HEK293 (cell line): ENCODE data around the gene THTPA.

Source experiments
- CTCF ChIA-PET: fragments of 350-600 bp; formaldehyde crosslinking; extraction: SDS; loops from one replicate; lab custom pipeline; 2021; ENCODE audit warnings: antibody characterized with exemption; lab: Yijun Ruan, JAX
- POLR2A ChIA-PET: fragments of 300-600 bp; formaldehyde crosslinking; extraction: SDS; loops from one replicate; lab custom pipeline; 2020; ENCODE audit warnings: antibody characterized with exemption, inconsistent platforms; lab: Yijun Ruan, JAX
- H3K27ac ChIP-seq: fragments of 200-500 bp; sonication (Bioruptor generic); 2 replicates; pipeline ENCODE4 v1.5.1; 2014; ENCODE audit warnings: low read depth, low read length, control low read depth, inconsistent platforms; ENCODE audit errors: extremely low read depth
- H3K36me3 ChIP-seq, 2 experiments: fragments of 200-500 bp in 1 of 2; sonication (Bioruptor generic) in 1 of 2; 1 replicate in 1 of 2; 2 replicates in 1 of 2; pipeline ENCODE4 v1.5.1; 2014 to 2017; ENCODE audit warnings: inconsistent platforms in 2 of 2, low read length in 2 of 2; ENCODE audit not compliant: control insufficient read depth in 2 of 2, insufficient read depth in 1 of 2
- H3K4me1 ChIP-seq: fragments of 200-500 bp; sonication (Bioruptor generic); 2 replicates; pipeline ENCODE4 v1.5.1; 2014; ENCODE audit warnings: mild to moderate bottlenecking, low read length, inconsistent platforms; ENCODE audit not compliant: control insufficient read depth, insufficient read depth
- H3K4me3 ChIP-seq: 2 replicates; pipeline ENCODE4 v1.5.1; 2011; ENCODE audit warnings: low read depth, mild to moderate bottlenecking, control low read depth, low read length, moderate library complexity
- H3K9me3 ChIP-seq: fragments of 200-500 bp; sonication (Bioruptor generic); 2 replicates; pipeline ENCODE4 v1.5.1; 2014; ENCODE audit warnings: low read depth, low read length, inconsistent platforms; ENCODE audit not compliant: control insufficient read depth, insufficient read depth
- BCL11A ChIP-seq: fragments of 450-650 bp; formaldehyde crosslinking; IDR thresholded peaks from 2 replicates; pipeline ENCODE4 v1.5.1; 2016; ENCODE audit warnings: low read depth, missing biosample characterization, missing genetic modification characterization
- GFI1B ChIP-seq: fragments of 450-650 bp; formaldehyde crosslinking; IDR thresholded peaks from 2 replicates; pipeline ENCODE4 v1.5.1; 2016; ENCODE audit warnings: missing biosample characterization, missing genetic modification characterization
- KLF10 ChIP-seq: fragments of 450-650 bp; IDR thresholded peaks from 2 replicates; pipeline ENCODE4 v1.5.1; 2018; ENCODE audit warnings: missing biosample characterization, mild to moderate bottlenecking, missing genetic modification characterization
- KLF9 ChIP-seq: fragments of 450-650 bp; formaldehyde crosslinking; IDR thresholded peaks from 2 replicates; pipeline ENCODE4 v1.5.1; 2016; ENCODE audit warnings: missing biosample characterization, missing genetic modification characterization, low read depth
- PRDM1 ChIP-seq: fragments of 450-650 bp; formaldehyde crosslinking; IDR thresholded peaks from 2 replicates; pipeline ENCODE4; 2016; ENCODE audit warnings: missing biosample characterization, missing genetic modification characterization
- SCRT2 ChIP-seq: fragments of 450-650 bp; formaldehyde crosslinking; IDR thresholded peaks from 2 replicates; pipeline ENCODE4 v1.5.1; 2016; ENCODE audit warnings: missing biosample characterization, missing genetic modification characterization
- ZBTB17 ChIP-seq: fragments of 450-650 bp; formaldehyde crosslinking; IDR thresholded peaks from 2 replicates; pipeline ENCODE4 v1.5.1; 2016; ENCODE audit warnings: missing biosample characterization, missing genetic modification characterization
- ZNF133 ChIP-seq: fragments of 450-650 bp; formaldehyde crosslinking; IDR thresholded peaks from 2 replicates; pipeline ENCODE4 v1.5.1; 2016; ENCODE audit warnings: missing biosample characterization, missing genetic modification characterization
- ZNF155 ChIP-seq: fragments of 450-650 bp; formaldehyde crosslinking; IDR thresholded peaks from 2 replicates; pipeline ENCODE4 v1.5.1; 2016; ENCODE audit warnings: missing biosample characterization, missing genetic modification characterization
- ZNF157 ChIP-seq: fragments of 450-650 bp; formaldehyde crosslinking; IDR thresholded peaks from 2 replicates; pipeline ENCODE4 v1.5.1; 2016; ENCODE audit warnings: missing biosample characterization, missing genetic modification characterization
- ZNF16 ChIP-seq: fragments of 450-650 bp; formaldehyde crosslinking; IDR thresholded peaks from 2 replicates; pipeline ENCODE4 v1.5.1; 2016; ENCODE audit warnings: low read depth, missing biosample characterization, missing genetic modification characterization
- ZNF221 ChIP-seq: fragments of 450-650 bp; formaldehyde crosslinking; IDR thresholded peaks from 2 replicates; pipeline ENCODE4 v1.5.1; 2017; ENCODE audit warnings: missing biosample characterization, missing genetic modification characterization, borderline replicate concordance
- ZNF274 ChIP-seq, 2 experiments: fragments of 200-500 bp in 1 of 2; fragments of 450-650 bp in 1 of 2; sonication (Bioruptor generic) in 1 of 2; formaldehyde crosslinking in 1 of 2; IDR thresholded peaks; 2 replicates each; pipeline versions ENCODE4 v1.5.1 to v1.6.1; 2014 to 2016; ENCODE audit warnings: borderline replicate concordance in 1 of 2, inconsistent platforms in 1 of 2, low read length in 1 of 2, missing biosample characterization in 1 of 2, missing genetic modification characterization in 1 of 2
- ZNF324 ChIP-seq: fragments of 450-650 bp; formaldehyde crosslinking; IDR thresholded peaks from 2 replicates; pipeline ENCODE4 v1.5.1; 2016; ENCODE audit warnings: missing biosample characterization, missing genetic modification characterization
- ZNF530 ChIP-seq: fragments of 450-650 bp; formaldehyde crosslinking; IDR thresholded peaks from 2 replicates; pipeline ENCODE4 v1.5.1; 2016; ENCODE audit warnings: low read depth, missing biosample characterization, missing genetic modification characterization
- ZNF596 ChIP-seq: fragments of 450-650 bp; IDR thresholded peaks from 2 replicates; pipeline ENCODE4 v1.5.0; 2018; ENCODE audit warnings: missing biosample characterization, mild to moderate bottlenecking, missing genetic modification characterization, moderate library complexity
- ZNF621 ChIP-seq: fragments of 450-650 bp; formaldehyde crosslinking; IDR thresholded peaks from 2 replicates; pipeline ENCODE4 v1.5.1; 2017; ENCODE audit warnings: missing biosample characterization, missing genetic modification characterization
- ZNF747 ChIP-seq: fragments of 450-650 bp; formaldehyde crosslinking; IDR thresholded peaks from 2 replicates; pipeline ENCODE4 v1.5.1; 2016; ENCODE audit warnings: missing biosample characterization, missing genetic modification characterization
- ZNF776 ChIP-seq: fragments of 450-650 bp; formaldehyde crosslinking; IDR thresholded peaks from 2 replicates; pipeline ENCODE4 v1.5.0; 2017; ENCODE audit warnings: missing biosample characterization, missing genetic modification characterization, borderline replicate concordance
- TF ChIP-seq, protein P1 (sequence below): sonication (generic); formaldehyde crosslinking; IDR thresholded peaks from 2 replicates; pipeline ENCODE4 v1.8.1; 2022; ENCODE audit warnings: mild to moderate bottlenecking, moderate library complexity, missing genetic modification reagents
- TF ChIP-seq, protein P2 (sequence below): fragments of 450-650 bp; formaldehyde crosslinking; conservative IDR thresholded peaks from 2 replicates; pipeline ENCODE4 v1.5.1; 2016; ENCODE audit warnings: low read depth, missing biosample characterization, missing genetic modification characterization
- TF ChIP-seq, protein P3 (sequence below): fragments of 450-650 bp; formaldehyde crosslinking; IDR thresholded peaks from 2 replicates; pipeline ENCODE4 v1.5.1; 2016; ENCODE audit warnings: missing biosample characterization, missing genetic modification characterization
- TF ChIP-seq, protein P4 (sequence below): fragments of 450-650 bp; formaldehyde crosslinking; IDR thresholded peaks from 2 replicates; pipeline ENCODE4 v1.5.1; 2016; ENCODE audit warnings: missing biosample characterization, missing genetic modification characterization
- TF ChIP-seq, protein P5 (sequence below): fragments of 450-650 bp; formaldehyde crosslinking; IDR thresholded peaks from 2 replicates; pipeline ENCODE4 v1.5.1; 2017; ENCODE audit warnings: missing biosample characterization, mild to moderate bottlenecking, missing genetic modification characterization, moderate library complexity

The THTPA gene

DNA sequence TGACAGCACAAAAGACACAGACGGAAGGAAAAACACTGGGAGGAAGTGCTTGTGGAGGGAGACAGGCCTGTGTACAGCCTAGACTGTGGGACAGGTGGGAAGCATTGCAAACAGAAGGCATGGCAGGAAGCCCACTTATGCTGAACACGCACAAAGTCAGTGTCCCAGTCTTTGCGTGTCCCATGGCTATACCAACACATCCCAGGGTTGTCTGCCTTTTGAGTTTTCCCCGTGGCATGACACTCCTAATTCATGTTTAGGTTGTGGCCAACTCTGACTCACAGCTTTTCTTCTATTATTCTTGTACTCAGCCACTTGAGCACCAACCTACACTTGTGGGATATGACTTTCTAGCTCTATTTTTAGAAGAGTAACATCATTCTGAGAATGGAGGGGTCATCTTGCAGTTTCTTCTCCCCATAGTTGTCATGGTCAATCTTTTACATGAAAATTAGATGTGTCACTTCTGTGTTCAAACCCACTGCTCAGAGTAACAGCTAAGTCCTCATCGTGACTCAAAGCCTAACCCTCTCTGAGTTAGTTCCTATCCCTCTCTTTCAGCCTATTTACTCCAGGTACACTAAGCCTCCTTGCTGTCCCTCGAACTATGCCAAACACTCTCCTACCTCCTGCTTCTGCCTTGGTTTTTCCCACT lies 50.0 kb downstream of the THTPA start (continued):
- TF ChIP-seq ZNF274 (IDR thresholded peaks at IDR 0.05; ENCODE audit: low read length) (no peak), ZNF274 (tag by site-specific recombination; IDR thresholded peaks at IDR 0.05; ENCODE audit: borderline replicate concordance) (no peak), ZNF621 (tag by site-specific recombination) (no peak), ZNF221 (tag by site-specific recombination) (no peak), KLF9 (tag by site-specific recombination) (no peak), ZNF776 (no peak)
- TF ChIP-seq, protein P1, sequence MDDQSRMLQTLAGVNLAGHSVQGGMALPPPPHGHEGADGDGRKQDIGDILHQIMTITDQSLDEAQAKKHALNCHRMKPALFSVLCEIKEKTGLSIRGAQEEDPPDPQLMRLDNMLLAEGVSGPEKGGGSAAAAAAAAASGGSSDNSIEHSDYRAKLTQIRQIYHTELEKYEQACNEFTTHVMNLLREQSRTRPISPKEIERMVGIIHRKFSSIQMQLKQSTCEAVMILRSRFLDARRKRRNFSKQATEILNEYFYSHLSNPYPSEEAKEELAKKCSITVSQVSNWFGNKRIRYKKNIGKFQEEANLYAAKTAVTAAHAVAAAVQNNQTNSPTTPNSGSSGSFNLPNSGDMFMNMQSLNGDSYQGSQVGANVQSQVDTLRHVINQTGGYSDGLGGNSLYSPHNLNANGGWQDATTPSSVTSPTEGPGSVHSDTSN = no peak

DNA sequence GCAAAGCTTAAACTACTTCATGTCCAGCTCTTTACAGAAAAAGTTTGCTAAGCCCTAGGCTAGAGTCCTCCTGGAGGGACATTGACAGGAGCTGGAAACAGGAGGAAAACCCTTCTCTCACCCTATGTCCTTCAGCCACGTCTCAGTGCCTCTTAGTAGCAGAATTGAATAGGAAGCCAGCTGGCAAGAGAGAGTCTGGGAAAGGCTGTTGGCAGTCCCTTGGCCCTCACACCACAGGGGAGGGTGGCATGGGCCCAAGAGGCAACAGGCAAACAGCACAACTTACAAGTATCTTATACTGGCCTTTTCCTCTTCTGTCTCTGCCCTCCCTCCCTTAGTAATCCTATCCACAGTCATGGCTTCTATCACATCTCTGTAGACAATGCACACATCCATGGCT lies 52.4 kb downstream of the THTPA start:
- POLR2A ChIA-PET = no interaction called here
- Histone ChIP-seq H3K36me3 (no peaks in the 10 kb centered on the region), H3K27ac (no peak overlapping the region), H3K9me3 (no peaks in the 10 kb centered on the region), H3K4me1 (no peaks in the 10 kb centered on the region), H3K4me3 (no peak overlapping the region)
- TF ChIP-seq ZNF324 (tag by site-specific recombination) = no peak
- TF ChIP-seq, protein P2, sequence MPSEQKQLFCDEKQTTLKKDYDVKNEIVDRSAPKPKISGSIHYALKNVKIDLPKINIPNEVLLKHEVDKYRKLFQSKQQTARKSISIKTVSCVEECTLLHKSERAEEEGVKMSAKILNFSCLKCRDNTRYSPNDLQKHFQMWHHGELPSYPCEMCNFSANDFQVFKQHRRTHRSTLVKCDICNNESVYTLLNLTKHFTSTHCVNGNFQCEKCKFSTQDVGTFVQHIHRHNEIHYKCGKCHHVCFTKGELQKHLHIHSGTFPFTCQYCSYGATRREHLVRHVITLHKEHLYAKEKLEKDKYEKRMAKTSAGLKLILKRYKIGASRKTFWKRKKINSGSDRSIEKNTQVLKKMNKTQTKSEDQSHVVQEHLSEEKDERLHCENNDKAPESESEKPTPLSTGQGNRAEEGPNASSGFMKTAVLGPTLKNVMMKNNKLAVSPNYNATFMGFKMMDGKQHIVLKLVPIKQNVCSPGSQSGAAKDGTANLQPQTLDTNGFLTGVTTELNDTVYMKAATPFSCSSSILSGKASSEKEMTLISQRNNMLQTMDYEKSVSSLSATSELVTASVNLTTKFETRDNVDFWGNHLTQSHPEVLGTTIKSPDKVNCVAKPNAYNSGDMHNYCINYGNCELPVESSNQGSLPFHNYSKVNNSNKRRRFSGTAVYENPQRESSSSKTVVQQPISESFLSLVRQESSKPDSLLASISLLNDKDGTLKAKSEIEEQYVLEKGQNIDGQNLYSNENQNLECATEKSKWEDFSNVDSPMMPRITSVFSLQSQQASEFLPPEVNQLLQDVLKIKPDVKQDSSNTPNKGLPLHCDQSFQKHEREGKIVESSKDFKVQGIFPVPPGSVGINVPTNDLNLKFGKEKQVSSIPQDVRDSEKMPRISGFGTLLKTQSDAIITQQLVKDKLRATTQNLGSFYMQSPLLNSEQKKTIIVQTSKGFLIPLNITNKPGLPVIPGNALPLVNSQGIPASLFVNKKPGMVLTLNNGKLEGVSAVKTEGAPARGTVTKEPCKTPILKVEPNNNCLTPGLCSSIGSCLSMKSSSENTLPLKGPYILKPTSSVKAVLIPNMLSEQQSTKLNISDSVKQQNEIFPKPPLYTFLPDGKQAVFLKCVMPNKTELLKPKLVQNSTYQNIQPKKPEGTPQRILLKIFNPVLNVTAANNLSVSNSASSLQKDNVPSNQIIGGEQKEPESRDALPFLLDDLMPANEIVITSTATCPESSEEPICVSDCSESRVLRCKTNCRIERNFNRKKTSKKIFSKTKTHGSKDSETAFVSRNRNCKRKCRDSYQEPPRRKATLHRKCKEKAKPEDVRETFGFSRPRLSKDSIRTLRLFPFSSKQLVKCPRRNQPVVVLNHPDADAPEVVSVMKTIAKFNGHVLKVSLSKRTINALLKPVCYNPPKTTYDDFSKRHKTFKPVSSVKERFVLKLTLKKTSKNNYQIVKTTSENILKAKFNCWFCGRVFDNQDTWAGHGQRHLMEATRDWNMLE (tag by site-specific recombination) = no peak
- TF ChIP-seq ZNF155 (tag by site-specific recombination) = no peak
- no peak for TF ChIP-seq SCRT2 (tag by site-specific recombination)
- TF ChIP-seq ZNF621 (tag by site-specific recombination) = no peak
- no peak for TF ChIP-seq KLF10 (tag by site-specific recombination)
- TF ChIP-seq, protein P3, sequence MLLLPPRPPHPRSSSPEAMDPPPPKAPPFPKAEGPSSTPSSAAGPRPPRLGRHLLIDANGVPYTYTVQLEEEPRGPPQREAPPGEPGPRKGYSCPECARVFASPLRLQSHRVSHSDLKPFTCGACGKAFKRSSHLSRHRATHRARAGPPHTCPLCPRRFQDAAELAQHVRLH (tag by site-specific recombination) = no peak
- TF ChIP-seq GFI1B (tag by site-specific recombination) = no peak
- TF ChIP-seq BCL11A (tag by site-specific recombination) = no peak
- TF ChIP-seq ZNF747 (tag by site-specific recombination) = no peak
- CTCF ChIA-PET = interaction anchor here (0.7 to 1.4 kb wide), 2 partner anchors 24 to 59 kb away, joined by 3 to 4 read pairs; no protein-coding TSS in a partner anchor

DNA sequence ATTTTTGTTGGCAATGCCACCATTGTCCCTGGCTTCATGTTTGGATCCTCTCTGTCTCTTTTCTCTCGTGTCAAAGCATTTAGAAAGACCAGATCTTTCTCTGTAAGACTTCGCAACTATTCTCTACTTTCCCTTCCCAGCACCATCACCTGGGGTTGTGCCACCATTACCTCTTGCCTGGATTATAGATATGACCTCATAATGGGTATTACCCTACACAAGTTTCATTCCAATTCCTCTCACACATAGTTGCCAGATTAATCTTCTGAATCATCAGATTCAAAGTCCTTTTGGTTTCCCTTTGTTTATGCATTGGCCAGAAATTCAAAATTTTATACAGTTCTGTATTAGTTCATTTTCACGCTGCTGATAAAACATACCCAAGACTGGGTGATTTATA lies 52.9 kb downstream of the THTPA start:
- Histone ChIP-seq H3K4me1 (no peaks in the 10 kb centered on the region), H3K36me3 (no peaks in the 10 kb centered on the region), H3K4me3 (no peak overlapping the region), H3K9me3 (no peaks in the 10 kb centered on the region), H3K27ac (no peak overlapping the region)
- CTCF ChIA-PET = interaction anchor here (1.4 kb wide), 1 partner anchor 23 kb away, joined by 4 read pairs; no protein-coding TSS in a partner anchor
- POLR2A ChIA-PET = no interaction called here
- TF ChIP-seq ZNF16 (tag by site-specific recombination) (no peak), ZNF133 (tag by site-specific recombination) (no peak), ZBTB17 (tag by site-specific recombination) (no peak), ZNF157 (tag by site-specific recombination) (no peak), ZNF596 (tag by site-specific recombination) (no peak), ZNF530 (tag by site-specific recombination) (no peak), PRDM1 (tag by site-specific recombination) (no peak)
- TF ChIP-seq, protein P4, sequence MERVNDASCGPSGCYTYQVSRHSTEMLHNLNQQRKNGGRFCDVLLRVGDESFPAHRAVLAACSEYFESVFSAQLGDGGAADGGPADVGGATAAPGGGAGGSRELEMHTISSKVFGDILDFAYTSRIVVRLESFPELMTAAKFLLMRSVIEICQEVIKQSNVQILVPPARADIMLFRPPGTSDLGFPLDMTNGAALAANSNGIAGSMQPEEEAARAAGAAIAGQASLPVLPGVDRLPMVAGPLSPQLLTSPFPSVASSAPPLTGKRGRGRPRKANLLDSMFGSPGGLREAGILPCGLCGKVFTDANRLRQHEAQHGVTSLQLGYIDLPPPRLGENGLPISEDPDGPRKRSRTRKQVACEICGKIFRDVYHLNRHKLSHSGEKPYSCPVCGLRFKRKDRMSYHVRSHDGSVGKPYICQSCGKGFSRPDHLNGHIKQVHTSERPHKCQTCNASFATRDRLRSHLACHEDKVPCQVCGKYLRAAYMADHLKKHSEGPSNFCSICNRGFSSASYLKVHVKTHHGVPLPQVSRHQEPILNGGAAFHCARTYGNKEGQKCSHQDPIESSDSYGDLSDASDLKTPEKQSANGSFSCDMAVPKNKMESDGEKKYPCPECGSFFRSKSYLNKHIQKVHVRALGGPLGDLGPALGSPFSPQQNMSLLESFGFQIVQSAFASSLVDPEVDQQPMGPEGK (tag by site-specific recombination) = no peak
- TF ChIP-seq, protein P5, sequence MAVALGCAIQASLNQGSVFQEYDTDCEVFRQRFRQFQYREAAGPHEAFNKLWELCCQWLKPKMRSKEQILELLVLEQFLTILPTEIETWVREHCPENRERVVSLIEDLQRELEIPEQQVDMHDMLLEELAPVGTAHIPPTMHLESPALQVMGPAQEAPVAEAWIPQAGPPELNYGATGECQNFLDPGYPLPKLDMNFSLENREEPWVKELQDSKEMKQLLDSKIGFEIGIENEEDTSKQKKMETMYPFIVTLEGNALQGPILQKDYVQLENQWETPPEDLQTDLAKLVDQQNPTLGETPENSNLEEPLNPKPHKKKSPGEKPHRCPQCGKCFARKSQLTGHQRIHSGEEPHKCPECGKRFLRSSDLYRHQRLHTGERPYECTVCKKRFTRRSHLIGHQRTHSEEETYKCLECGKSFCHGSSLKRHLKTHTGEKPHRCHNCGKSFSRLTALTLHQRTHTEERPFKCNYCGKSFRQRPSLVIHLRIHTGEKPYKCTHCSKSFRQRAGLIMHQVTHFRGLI (tag by site-specific recombination) = no peak
